BLaER1 treated with 17β-estradiol and CSF1 and Interleukin-3, amounts not matched to agents 10 nM and 100 nM (cell line): Measurements from ENCODE around the gene VAPA.
A peak's percentile ranks its signal among the peaks of the same experiment; 100 is the strongest.

Experiments used
- H3K27ac ChIP-seq, 11 experiments: shearing (Covaris generic); formaldehyde crosslinking; 2 replicates each; pipeline ENCODE4 v1.8.1; 2022
- H3K27me3 ChIP-seq, 11 experiments: shearing (Covaris generic); formaldehyde crosslinking; 2 replicates each; pipeline ENCODE4 v1.8.1; 2022
- H3K36me3 ChIP-seq, 11 experiments: shearing (Covaris generic); formaldehyde crosslinking; 2 replicates each; pipeline ENCODE4 v1.8.1; 2022
- H3K4me1 ChIP-seq, 10 experiments: shearing (Covaris generic); formaldehyde crosslinking; 2 replicates each; pipeline ENCODE4 v1.8.1; 2022
- H3K4me2 ChIP-seq, 11 experiments: shearing (Covaris generic); formaldehyde crosslinking; 2 replicates each; pipeline ENCODE4 v1.8.1; 2022
- H3K4me3 ChIP-seq, 10 experiments: shearing (Covaris generic); formaldehyde crosslinking; 2 replicates each; pipeline ENCODE4 v1.8.1; 2022
- H3K9ac ChIP-seq, 11 experiments: shearing (Covaris generic); formaldehyde crosslinking; 2 replicates each; pipeline ENCODE4 v1.8.1; 2022
- H3K9me3 ChIP-seq, 11 experiments: shearing (Covaris generic); formaldehyde crosslinking; replicated peaks in 1 of 11; 2 replicates each; pipeline ENCODE4 v1.8.1; 2022
- H4K20me1 ChIP-seq, 11 experiments: shearing (Covaris generic); formaldehyde crosslinking; 2 replicates each; pipeline ENCODE4 v1.8.1; 2022
- Cebpa-rat ChIP-seq, 11 experiments: shearing (Covaris generic); IDR thresholded peaks; 2 replicates each; pipeline ENCODE4 v1.8.1; 2022

VAPA gene

DNA sequence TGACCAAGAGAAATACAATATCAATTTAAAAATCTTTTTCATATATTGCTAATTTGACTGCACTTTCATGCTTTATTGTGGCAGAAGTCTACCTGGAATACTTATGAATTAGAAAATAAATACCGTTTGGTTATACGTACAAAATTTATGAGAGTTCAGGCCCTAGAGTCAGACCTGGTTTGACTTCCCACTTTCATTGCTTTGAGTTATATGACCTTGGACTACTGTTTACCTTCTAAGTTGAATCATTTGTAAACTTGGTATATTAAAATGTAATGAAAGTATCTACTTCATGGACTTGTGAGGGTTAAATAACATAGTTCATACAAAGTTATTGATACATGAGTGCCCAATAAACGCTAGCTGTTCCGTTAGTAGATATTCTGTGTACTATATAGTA, 12.0 kb downstream of the VAPA start:
- no peaks in the 10 kb centered on the region for H3K9me3 ChIP-seq
- H3K4me3 ChIP-seq: no peak overlapping the region
- TF ChIP-seq Cebpa-rat (IDR thresholded peaks at IDR 0.05): no peak
- H3K27ac ChIP-seq: no peak overlapping the region
- peaks cover 98 to 100% (median 100%) of the 10 kb centered on the region in 11 experiments for H4K20me1 ChIP-seq
- H3K4me2 ChIP-seq: peak overlapping the region; percentile 51 to 86 (median 67); a peak in 17 of 22 replicates
- peaks cover 0 to 9% (median 3%) of the 10 kb centered on the region in 11 experiments; a peak in 5 of 22 replicates for H3K36me3 ChIP-seq
- no peaks in the 10 kb centered on the region for H3K27me3 ChIP-seq
- no peak overlapping the region for H3K9ac ChIP-seq
- H3K4me1 ChIP-seq: peaks cover 33 to 95% (median 73%) of the 10 kb centered on the region in 10 experiments

DNA sequence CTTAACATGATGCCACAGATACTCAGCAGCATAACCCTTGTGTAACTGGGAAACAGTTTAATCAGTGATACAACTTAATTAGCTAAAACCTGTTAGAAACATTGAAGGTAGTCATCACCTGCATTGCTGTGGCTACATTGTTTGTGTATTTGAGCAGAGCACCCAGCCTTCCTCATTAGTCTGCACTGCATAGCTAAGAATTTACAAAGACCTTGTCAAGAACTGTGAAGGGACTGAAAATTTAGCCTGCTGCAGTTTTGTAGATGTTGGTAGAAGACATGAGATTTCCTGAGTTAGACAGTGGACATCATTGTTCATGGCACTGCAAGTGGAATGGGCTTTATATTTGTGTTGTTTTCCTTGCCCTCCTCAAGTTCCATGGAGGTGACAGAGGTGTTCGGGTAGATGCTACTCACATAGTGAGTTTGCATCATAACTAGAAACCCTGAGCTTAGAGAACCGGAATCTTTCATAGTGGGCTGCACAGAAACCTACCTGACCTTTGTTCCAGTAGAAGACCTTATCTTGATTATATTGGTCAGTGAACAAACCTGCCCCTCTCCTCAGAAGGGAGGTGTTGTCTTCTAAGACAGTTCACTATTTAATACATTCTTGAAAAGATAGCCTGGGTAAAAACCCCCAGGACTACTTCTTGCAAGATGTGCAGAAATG, 12.5 kb downstream of the VAPA start:
- peaks cover 98 to 100% (median 100%) of the 10 kb centered on the region in 11 experiments for H4K20me1 ChIP-seq
- TF ChIP-seq Cebpa-rat (IDR thresholded peaks at IDR 0.05): no peak

DNA sequence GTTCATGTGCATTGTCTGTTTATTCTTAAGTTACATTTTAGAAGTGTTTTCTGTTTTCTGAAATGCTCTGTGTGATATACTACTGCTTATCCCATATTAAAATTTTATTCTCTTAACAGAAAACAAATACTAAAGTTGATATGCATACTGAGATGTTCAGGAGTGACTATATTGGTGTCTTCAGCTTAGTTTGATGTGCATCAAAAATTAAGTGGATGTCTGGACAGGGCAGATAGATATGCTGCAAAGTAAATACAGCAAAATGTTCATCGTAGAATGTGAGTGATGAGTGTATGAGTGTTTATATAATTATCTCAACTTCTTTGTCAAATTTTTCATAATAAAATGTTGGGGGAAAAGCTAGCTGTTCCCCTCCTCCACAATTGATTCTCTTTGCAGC, 13.2 kb downstream of the VAPA start:
- peaks cover 5 to 15% (median 11%) of the 10 kb centered on the region in 11 experiments; a peak in 17 of 22 replicates for H3K36me3 ChIP-seq
- H3K9me3 ChIP-seq: no peaks in the 10 kb centered on the region
- TF ChIP-seq Cebpa-rat (IDR thresholded peaks at IDR 0.05): no peak
- no peaks in the 10 kb centered on the region for H3K27me3 ChIP-seq
- peaks cover 27 to 94% (median 64%) of the 10 kb centered on the region in 10 experiments for H3K4me1 ChIP-seq
- 0 out of 20 replicates have a peak overlapping the region, but pooled peaks of 1 of the 10 experiments have one; percentile 9 for H3K4me3 ChIP-seq
- peak overlapping the region in 3 of 11 experiments; percentile 11 to 24 (median 15); a peak in 2 of 22 replicates for H3K9ac ChIP-seq
- peak overlapping the region; percentile 51 to 86 (median 67); a peak in 21 of 22 replicates for H3K4me2 ChIP-seq
- peaks cover 98 to 100% (median 100%) of the 10 kb centered on the region in 11 experiments for H4K20me1 ChIP-seq
- no peak overlapping the region for H3K27ac ChIP-seq

More for the DNA sequence above, 12.5 kb downstream of the VAPA start:
- peaks cover 29 to 94% (median 68%) of the 10 kb centered on the region in 10 experiments for H3K4me1 ChIP-seq
- H3K27me3 ChIP-seq: no peaks in the 10 kb centered on the region
- H3K4me2 ChIP-seq: peak overlapping the region; percentile 51 to 86 (median 67)
- H3K36me3 ChIP-seq: peaks cover 0 to 11% (median 5%) of the 10 kb centered on the region in 11 experiments; a peak in 10 of 22 replicates
- no peak overlapping the region for H3K27ac ChIP-seq
- H3K9me3 ChIP-seq: no peaks in the 10 kb centered on the region
- H3K4me3 ChIP-seq: 0 out of 20 replicates have a peak overlapping the region, but pooled peaks of 1 of the 10 experiments have one; percentile 9
- H3K9ac ChIP-seq: 0 out of 22 replicates have a peak overlapping the region, but pooled peaks of 1 of the 11 experiments have one; percentile 11

DNA sequence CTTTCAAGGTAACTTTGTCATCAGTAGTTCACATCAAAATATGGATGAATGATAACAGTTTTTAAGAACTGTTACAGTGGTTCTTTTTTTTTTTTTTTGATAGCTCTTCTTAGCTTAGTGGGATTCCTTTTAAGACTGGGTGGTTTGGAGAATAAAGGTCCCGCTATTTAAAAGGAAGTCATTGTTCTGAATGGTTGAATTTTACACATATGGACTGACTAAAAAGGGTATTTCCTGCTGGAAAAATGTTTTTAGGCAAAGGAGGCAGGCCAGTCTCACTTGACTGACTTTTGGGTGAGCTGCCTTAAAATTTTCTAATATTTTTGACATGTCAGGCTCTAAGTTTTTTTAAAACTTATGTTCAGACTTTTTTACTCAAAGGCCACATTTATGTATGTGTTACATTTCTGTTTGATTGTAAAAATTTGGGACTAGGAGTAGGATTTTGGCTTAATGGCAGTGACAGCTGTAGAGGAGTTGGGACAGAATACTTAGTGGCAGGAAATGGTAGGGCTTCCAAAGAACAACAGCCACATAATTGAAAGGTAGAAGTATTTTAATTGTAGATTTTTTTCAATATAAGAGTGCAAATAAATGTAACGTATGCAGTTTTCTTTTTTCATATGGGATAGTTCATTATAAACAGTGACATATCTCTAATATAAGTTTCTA, 13.7 kb downstream of the VAPA start:
- Histone ChIP-seq H3K9ac (peak overlapping the region in 2 of 11 experiments; percentile 15 to 24; a peak in 2 of 22 replicates), H3K27me3 (no peaks in the 10 kb centered on the region), H3K36me3 (peaks cover 10 to 16% (median 14%) of the 10 kb centered on the region in 11 experiments; a peak in 19 of 22 replicates), H3K9me3 (no peaks in the 10 kb centered on the region), H3K27ac (0 out of 22 replicates have a peak overlapping the region, but pooled peaks of 1 of the 11 experiments have one; percentile 3), H3K4me1 (peaks cover 22 to 94% (median 59%) of the 10 kb centered on the region in 10 experiments), H3K4me2 (peak overlapping the region; percentile 51 to 86 (median 67); a peak in 21 of 22 replicates), H4K20me1 (peaks cover 98 to 100% (median 100%) of the 10 kb centered on the region in 11 experiments), H3K4me3 (no peak overlapping the region)
- TF ChIP-seq Cebpa-rat (IDR thresholded peaks at IDR 0.05): no peak

DNA sequence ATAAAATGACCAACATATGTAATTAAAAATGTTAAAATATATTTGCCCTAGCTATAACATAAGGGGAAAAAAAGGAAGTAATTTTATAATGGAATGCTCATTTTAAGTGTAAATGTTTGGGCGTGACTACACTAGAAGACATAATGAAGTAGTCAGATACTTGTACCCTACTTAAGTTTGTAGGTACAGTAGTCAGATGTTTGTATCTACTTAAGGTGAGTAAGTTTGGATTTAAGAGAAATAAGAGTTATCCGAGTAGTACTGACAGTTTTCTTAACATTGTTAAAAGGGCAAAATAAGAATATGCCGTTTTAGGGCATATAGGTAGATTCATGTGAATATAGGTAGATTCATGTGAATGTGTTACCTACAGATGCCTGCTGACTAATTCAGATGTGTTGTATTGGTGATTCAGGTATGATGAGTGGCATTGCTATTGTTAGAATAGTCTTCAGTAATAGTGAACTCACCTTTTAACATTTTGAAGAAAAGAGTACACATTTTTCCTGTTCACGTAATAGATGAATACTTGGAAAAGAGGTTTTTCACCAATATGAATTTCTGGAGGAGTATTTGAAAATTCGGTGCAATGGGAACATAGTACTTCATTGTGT, 14.9 kb downstream of the VAPA start:
- peaks cover 98 to 100% (median 100%) of the 10 kb centered on the region in 11 experiments for H4K20me1 ChIP-seq
- peak overlapping the region in 6 of 11 experiments; percentile 3 to 38 (median 13); a peak in 5 of 22 replicates for H3K4me2 ChIP-seq
- no peak overlapping the region for H3K4me3 ChIP-seq
- no peaks in the 10 kb centered on the region for H3K27me3 ChIP-seq
- H3K27ac ChIP-seq: no peak overlapping the region
- no peaks in the 10 kb centered on the region for H3K9me3 ChIP-seq
- H3K9ac ChIP-seq: no peak overlapping the region
- peaks cover 20 to 93% (median 48%) of the 10 kb centered on the region in 10 experiments for H3K4me1 ChIP-seq
- peaks cover 23 to 28% (median 25%) of the 10 kb centered on the region in 11 experiments for H3K36me3 ChIP-seq
- TF ChIP-seq Cebpa-rat (IDR thresholded peaks at IDR 0.05): no peak

DNA sequence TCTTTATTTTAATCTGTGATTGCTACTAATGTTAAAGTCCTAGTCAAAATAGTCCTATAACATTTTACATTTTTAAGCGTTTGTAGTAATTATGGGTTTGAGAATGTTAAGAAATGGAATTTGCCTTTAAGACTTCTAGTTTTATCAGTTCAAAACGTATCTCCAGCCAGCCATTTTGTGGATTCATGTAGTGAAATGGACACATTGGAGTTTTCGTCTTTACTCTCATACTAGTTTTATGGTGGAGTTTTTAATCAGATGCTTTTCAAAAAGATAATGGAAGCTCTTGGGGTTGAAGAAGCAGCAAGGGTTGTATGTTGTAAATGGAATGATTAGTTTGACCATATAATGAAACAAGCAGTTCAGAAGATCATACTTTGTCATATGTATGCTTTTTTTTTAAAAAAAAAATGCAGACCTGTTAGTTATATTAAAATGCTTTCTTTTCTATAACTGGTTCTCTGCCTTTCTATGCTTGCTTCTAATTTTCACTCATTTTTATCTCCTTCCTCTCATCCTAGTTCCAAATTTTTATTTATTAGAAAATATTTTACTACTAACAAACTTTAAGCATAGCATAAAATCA, 16.6 kb downstream of the VAPA start:
- no peak overlapping the region for H3K4me3 ChIP-seq
- peaks cover 92 to 100% (median 99%) of the 10 kb centered on the region in 11 experiments for H4K20me1 ChIP-seq
- H3K4me2 ChIP-seq: no peak overlapping the region; a peak in 1 of 22 replicates
- no peak overlapping the region for H3K9ac ChIP-seq
- H3K36me3 ChIP-seq: peaks cover 33 to 45% (median 39%) of the 10 kb centered on the region in 11 experiments
- no peak for TF ChIP-seq Cebpa-rat (IDR thresholded peaks at IDR 0.05)
- H3K9me3 ChIP-seq: no peaks in the 10 kb centered on the region
- H3K27ac ChIP-seq: no peak overlapping the region
- no peaks in the 10 kb centered on the region for H3K27me3 ChIP-seq
- peaks cover 20 to 78% (median 37%) of the 10 kb centered on the region in 10 experiments for H3K4me1 ChIP-seq

DNA sequence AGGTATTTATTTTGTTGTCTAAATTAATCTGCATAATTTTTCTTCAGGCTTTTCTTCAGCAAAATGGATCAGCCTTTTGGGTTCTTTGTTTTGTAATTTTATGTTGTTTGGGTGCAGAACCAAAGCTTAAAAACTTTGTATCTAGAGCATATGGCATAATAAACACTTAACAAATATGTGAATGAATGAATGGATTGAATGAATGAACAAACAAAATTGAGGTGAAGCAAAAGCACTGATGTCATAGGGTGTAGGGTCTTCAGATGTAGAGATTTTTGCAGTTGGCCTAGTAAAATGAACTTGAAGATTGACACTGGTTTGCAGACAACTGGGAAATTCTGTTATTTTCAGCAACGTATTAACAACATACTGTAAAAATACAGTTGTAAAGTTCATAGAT, 17.3 kb downstream of the VAPA start:
- Histone ChIP-seq H3K36me3 (peaks cover 35 to 52% (median 47%) of the 10 kb centered on the region in 11 experiments), H3K4me2 (peak overlapping the region in 1 of 11 experiments; percentile 24; a peak in 1 of 22 replicates), H3K27ac (no peak overlapping the region), H3K27me3 (no peaks in the 10 kb centered on the region), H4K20me1 (peaks cover 85 to 100% (median 98%) of the 10 kb centered on the region in 11 experiments), H3K9me3 (no peaks in the 10 kb centered on the region), H3K9ac (no peak overlapping the region), H3K4me1 (peaks cover 16 to 71% (median 30%) of the 10 kb centered on the region in 10 experiments), H3K4me3 (no peak overlapping the region)
- no peak for TF ChIP-seq Cebpa-rat (IDR thresholded peaks at IDR 0.05)

DNA sequence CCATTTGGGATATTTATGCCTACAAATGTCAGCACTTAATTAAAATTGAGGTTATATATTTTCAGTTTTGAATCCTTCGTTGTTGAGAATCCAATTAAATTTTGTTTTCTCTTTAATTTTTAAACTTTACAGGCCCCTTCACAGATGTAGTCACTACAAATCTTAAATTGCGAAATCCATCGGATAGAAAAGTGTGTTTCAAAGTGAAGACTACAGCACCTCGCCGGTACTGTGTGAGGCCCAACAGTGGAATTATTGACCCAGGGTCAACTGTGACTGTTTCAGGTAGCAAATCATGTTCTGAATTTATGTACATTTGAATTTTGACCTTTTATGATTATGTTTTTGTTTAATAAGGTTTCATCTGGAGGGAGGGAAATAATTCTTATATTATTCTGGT, 17.9 kb downstream of the VAPA start:
- H3K27me3 ChIP-seq: no peaks in the 10 kb centered on the region
- H3K4me3 ChIP-seq: no peak overlapping the region
- H3K4me1 ChIP-seq: peaks cover 11 to 66% (median 24%) of the 10 kb centered on the region in 10 experiments
- H3K27ac ChIP-seq: no peak overlapping the region
- H4K20me1 ChIP-seq: peaks cover 84 to 100% (median 98%) of the 10 kb centered on the region in 11 experiments
- no peak overlapping the region for H3K9ac ChIP-seq
- no peaks in the 10 kb centered on the region for H3K9me3 ChIP-seq
- peaks cover 40 to 58% (median 52%) of the 10 kb centered on the region in 11 experiments for H3K36me3 ChIP-seq
- TF ChIP-seq Cebpa-rat (IDR thresholded peaks at IDR 0.05): peak in 3 of 11 experiments; percentile 15 to 60 (median 49); a peak in 3 of 22 replicates
- peak overlapping the region in 1 of 11 experiments; percentile 24; a peak in 1 of 22 replicates for H3K4me2 ChIP-seq
